Vagina (tissue), 2 donors: ENCODE results near the gene ERBB3.

Source experiments
- CTCF ChIP-seq, 3 experiments: fragments of 450-650 bp in 2 of 3; fragments of 200-600 bp in 1 of 3; sonication (generic) in 1 of 3; IDR thresholded peaks; one replicate each; pipeline ENCODE4 v1.5.1; 2017 to 2019; ENCODE audit warnings: antibody characterized with exemption in 3 of 3, mild to moderate bottlenecking in 2 of 3, moderate library complexity in 2 of 3
- POLR2A ChIP-seq, 2 donors: fragments of 450-650 bp; IDR thresholded peaks; one replicate each; pipeline ENCODE4 v1.6.1; 2017; ENCODE audit warnings: antibody characterized with exemption in 2 of 2, mild to moderate bottlenecking in 2 of 2, moderate library complexity in 2 of 2

GRCh38 chr12:56042843-56043242 lies 37.1 kb upstream of the ERBB3 start:
- no peak for TF ChIP-seq POLR2A (IDR thresholded peaks at IDR 0.05)
- no peak for TF ChIP-seq CTCF (IDR thresholded peaks at IDR 0.05)
